H9 (cell line): Measurements from ENCODE around the gene SLC27A1. TPM values are rescaled to one million over a fixed set of nuclear protein-coding genes. Genes with fewer than 3 reads are reported as not detected.
A peak's percentile ranks its signal among the peaks of the same experiment; 100 is the strongest.

Source experiments
- DNase-seq: peaks from one replicate; pipeline ENCODE4 v3.0.0-alpha.2; 2017
- H2AFZ ChIP-seq: one replicate; pipeline ENCODE4 v1.6.1; 2013; ENCODE audit warnings: mild to moderate bottlenecking, low read length, control low read depth, moderate library complexity
- H2AK5ac ChIP-seq: 2 replicates; pipeline ENCODE4 v1.6.1; 2013; ENCODE audit warnings: low read length, control low read depth, mixed read lengths; ENCODE audit not compliant: insufficient read length
- H2BK120ac ChIP-seq: one replicate; pipeline ENCODE4 v1.6.1; 2013; ENCODE audit warnings: low read depth, mild to moderate bottlenecking, low read length, control low read depth, inconsistent platforms; ENCODE audit not compliant: poor library complexity, severe bottlenecking
- H2BK12ac ChIP-seq: 2 replicates; pipeline ENCODE4 v1.6.1; 2013; ENCODE audit warnings: low read length, control low read depth, mixed read lengths, low read depth; ENCODE audit not compliant: insufficient read length
- H2BK15ac ChIP-seq: 2 replicates; pipeline ENCODE4 v1.6.1; 2013; ENCODE audit warnings: low read depth, low read length, control low read depth
- H2BK20ac ChIP-seq: one replicate; pipeline ENCODE4 v1.6.1; 2013; ENCODE audit warnings: low read depth, mild to moderate bottlenecking, low read length, control low read depth, inconsistent platforms; ENCODE audit not compliant: poor library complexity, severe bottlenecking
- H2BK5ac ChIP-seq: 2 replicates; pipeline ENCODE4 v1.6.1; 2013; ENCODE audit warnings: low read length, control low read depth, mixed read lengths; ENCODE audit not compliant: insufficient read length
- H3K14ac ChIP-seq: 2 replicates; pipeline ENCODE4 v1.6.1; 2013; ENCODE audit warnings: low read length, control low read depth; ENCODE audit not compliant: insufficient read depth
- H3K18ac ChIP-seq: 2 replicates; pipeline ENCODE4 v1.6.1; 2013; ENCODE audit warnings: low read depth, mild to moderate bottlenecking, mixed read lengths, low read length, control low read depth; ENCODE audit not compliant: insufficient read length
- H3K23ac ChIP-seq: 2 replicates; pipeline ENCODE4 v1.6.1; 2013; ENCODE audit warnings: low read length, control low read depth, mixed read lengths, low read depth; ENCODE audit not compliant: insufficient read length
- H3K23me2 ChIP-seq: 2 replicates; pipeline ENCODE4 v1.6.1; 2013; ENCODE audit warnings: low read depth, mild to moderate bottlenecking, mixed read lengths, low read length, control low read depth; ENCODE audit not compliant: insufficient read length, poor library complexity, severe bottlenecking
- H3K27ac ChIP-seq: 2 replicates; pipeline ENCODE4 v1.5.1; 2013; ENCODE audit warnings: low read length, control low read depth, mixed read lengths, low read depth; ENCODE audit not compliant: insufficient read length
- H3K27me3 ChIP-seq: 2 replicates; pipeline ENCODE4 v1.6.1; 2013; ENCODE audit warnings: low read length, control low read depth, inconsistent platforms; ENCODE audit not compliant: insufficient read depth
- H3K4ac ChIP-seq: 2 replicates; pipeline ENCODE4 v1.6.1; 2013; ENCODE audit warnings: low read depth, mild to moderate bottlenecking, control low read depth, inconsistent platforms, low read length, moderate library complexity
- H3K4me1 ChIP-seq: 2 replicates; pipeline ENCODE4 v1.6.1; 2013; ENCODE audit warnings: low read length, control low read depth, inconsistent platforms; ENCODE audit not compliant: insufficient read depth
- H3K4me2 ChIP-seq: 2 replicates; pipeline ENCODE4 v1.6.1; 2013; ENCODE audit warnings: low read length, control low read depth, mixed read lengths; ENCODE audit not compliant: insufficient read length, insufficient read depth
- H3K56ac ChIP-seq: 2 replicates; pipeline ENCODE4 v1.6.1; 2013; ENCODE audit warnings: low read depth, mild to moderate bottlenecking, mixed read lengths, low read length, control low read depth; ENCODE audit not compliant: insufficient read length
- H3K79me1 ChIP-seq: 2 replicates; pipeline ENCODE4 v1.6.1; 2013; ENCODE audit warnings: low read depth, mild to moderate bottlenecking, moderate library complexity, low read length, control low read depth, inconsistent platforms; ENCODE audit not compliant: insufficient read depth, poor library complexity, severe bottlenecking
- H3K79me2 ChIP-seq: 2 replicates; pipeline ENCODE4 v1.6.1; 2013; ENCODE audit warnings: low read length, control low read depth, inconsistent platforms; ENCODE audit not compliant: insufficient read depth
- H3K9ac ChIP-seq: 2 replicates; pipeline ENCODE4 v1.6.1; 2013; ENCODE audit warnings: low read length, control low read depth, mixed read lengths; ENCODE audit not compliant: insufficient read length; ENCODE audit errors: extremely low read depth
- H3K9me3 ChIP-seq: one replicate; pipeline ENCODE4 v1.6.1; 2013; ENCODE audit warnings: low read depth, low read length, inconsistent platforms; ENCODE audit not compliant: control insufficient read depth
- H3T11ph ChIP-seq: one replicate; pipeline ENCODE4 v1.6.1; 2013; ENCODE audit warnings: mild to moderate bottlenecking, low read length, control low read depth, inconsistent platforms
- H4K20me1 ChIP-seq: one replicate; pipeline ENCODE4 v1.6.1; 2013; ENCODE audit not compliant: control insufficient read depth, insufficient read length, insufficient read depth
- H4K5ac ChIP-seq: 2 replicates; pipeline ENCODE4 v1.6.1; 2013; ENCODE audit warnings: low read depth, mild to moderate bottlenecking, mixed read lengths, low read length, control low read depth; ENCODE audit not compliant: insufficient read length
- H4K8ac ChIP-seq: replicated peaks from 2 replicates; pipeline ENCODE4 v1.6.1; 2013; ENCODE audit warnings: low read length, control low read depth, mixed read lengths, low read depth; ENCODE audit not compliant: insufficient read length
- H4K91ac ChIP-seq: 2 replicates; pipeline ENCODE4 v1.6.1; 2013; ENCODE audit warnings: low read depth, mild to moderate bottlenecking, moderate library complexity, mixed read lengths, low read length, control low read depth; ENCODE audit not compliant: insufficient read length
- H3K27ac Mint-ChIP-seq, 3 experiments: 2 replicates in 2 of 3; 3 replicates in 1 of 3; pipeline ENCODE4 v1.8.0; 2020 to 2021; ENCODE audit warnings: mixed read lengths in 3 of 3, mild to moderate bottlenecking in 1 of 3, moderate library complexity in 1 of 3
- H3K27me3 Mint-ChIP-seq: 2 replicates; pipeline ENCODE4 v1.8.0; 2021; ENCODE audit warnings: low read depth, mild to moderate bottlenecking, moderate library complexity, mixed read lengths
- H3K36me3 Mint-ChIP-seq, 3 experiments: 2 replicates in 2 of 3; 3 replicates in 1 of 3; pipeline ENCODE4 v1.8.0; 2020 to 2021; ENCODE audit warnings: low read depth in 3 of 3, mixed read lengths in 3 of 3; ENCODE audit not compliant: insufficient read depth in 1 of 3
- H3K4me1 Mint-ChIP-seq, 2 experiments: 2 replicates each; pipeline ENCODE4 v1.8.0; 2020; ENCODE audit warnings: mixed read lengths in 2 of 2
- H3K4me3 Mint-ChIP-seq, 2 experiments: 2 replicates in 1 of 2; 3 replicates in 1 of 2; pipeline ENCODE4 v1.8.0; 2020 to 2021; ENCODE audit warnings: mild to moderate bottlenecking in 2 of 2, mixed read lengths in 2 of 2, moderate library complexity in 1 of 2
- H3K9me3 Mint-ChIP-seq, 2 experiments: 2 replicates in 1 of 2; 3 replicates in 1 of 2; pipeline ENCODE4 v1.8.0; 2020; ENCODE audit warnings: mild to moderate bottlenecking in 2 of 2, mixed read lengths in 2 of 2, moderate library complexity in 1 of 2
- CTCF ChIP-seq: fragments of 200-600 bp; sonication (generic); conservative IDR thresholded peaks from 3 replicates; pipeline ENCODE4 v1.8.0; 2021; ENCODE audit warnings: antibody characterized with exemption, mild to moderate bottlenecking
- WGBS: extraction: QIAGEN DNeasy Blood & Tissue Kit; methylation state at CpG from one replicate; pipeline ENCODE4 v1.1.7; 2013; ENCODE audit warnings: missing lambda C conversion rate, low lambda C conversion rate, mixed read lengths; ENCODE audit not compliant: insufficient read length; ENCODE audit errors: extremely low coverage; 5-methylcytosine and 5-hydroxymethylcytosine counted together
- total RNA-seq: library from RNA; stranded (reverse); gene quantifications from 2 replicates; pipeline ENCODE4 v1.2.1, GENCODE V29; 2021

The SLC27A1 gene
- total RNA-seq, 1 experiment from 2014 or later, result 6.4 TPM

GRCh38 chr19:17448131-17448967 lies 22.0 kb upstream of the SLC27A1 start, which contains the start of gene TMEM221:
TSS of gene TMEM221 (minus strand) at chr19:17448668. CDS start at chr19:17448462, 206 bp downstream.
- peak within 1 kb of the TSS; percentile 41; the same call in 1 of the 2 replicates for H3K14ac ChIP-seq
- no peak within 1 kb of the TSS for H3K4ac ChIP-seq
- H3K4me1 ChIP-seq, result no peaks in the 10 kb centered on the region
- no peaks in the 10 kb centered on the region for H3K23me2 ChIP-seq
- H3K9me3 ChIP-seq, result no peaks in the 10 kb centered on the region
- no peak within 1 kb of the TSS for H3K23ac ChIP-seq
- H3K4me3 Mint-ChIP-seq, result peak within 1 kb of the TSS; percentile 67 to 80
- WGBS, result no CpG with 5 or more reads among the region's 81 CpGs
- H2BK15ac ChIP-seq, result no peak within 1 kb of the TSS
- no peak within 1 kb of the TSS for H4K91ac ChIP-seq
- no peak within 1 kb of the TSS for H2AK5ac ChIP-seq
- H3K27ac Mint-ChIP-seq, result no peak within 1 kb of the TSS
- peak; percentile 71 for DNase-seq
- no peaks in the 10 kb centered on the region for H3K79me1 ChIP-seq
- no peak within 1 kb of the TSS for H3K56ac ChIP-seq
- H3K27me3 Mint-ChIP-seq, result peaks cover 31% of the 10 kb centered on the region
- H3K9ac ChIP-seq, result no peak within 1 kb of the TSS
- peaks cover 0 to 3% of the 10 kb centered on the region in 2 experiments; a peak in 1 of 5 replicates for H3K9me3 Mint-ChIP-seq
- H2BK12ac ChIP-seq, result no peak within 1 kb of the TSS
- H2BK20ac ChIP-seq, result no peak within 1 kb of the TSS
- H3K18ac ChIP-seq, result no peak within 1 kb of the TSS
- peak within 1 kb of the TSS; percentile 32 for H3K4me2 ChIP-seq
- no peaks in the 10 kb centered on the region for H4K20me1 ChIP-seq
- no peaks in the 10 kb centered on the region for H3K79me2 ChIP-seq
- no peak within 1 kb of the TSS for H3K27ac ChIP-seq
- TF ChIP-seq CTCF, result peak; percentile 81
- H3K4me1 Mint-ChIP-seq, result peaks cover 2 to 5% of the 10 kb centered on the region in 2 experiments; a peak in 3 of 4 replicates
- H3K27me3 ChIP-seq, result peaks cover 3% of the 10 kb centered on the region; the same call in 1 of the 2 replicates
- H4K5ac ChIP-seq, result no peak within 1 kb of the TSS
- H2AFZ ChIP-seq, result no peak within 1 kb of the TSS
- no peak within 1 kb of the TSS for H4K8ac ChIP-seq
- no peak within 1 kb of the TSS for H3T11ph ChIP-seq
- H3K36me3 Mint-ChIP-seq, result peaks cover 0 to 1% (median 0%) of the 10 kb centered on the region in 3 experiments; a peak in 1 of 7 replicates
- H2BK5ac ChIP-seq, result no peak within 1 kb of the TSS
- H2BK120ac ChIP-seq, result no peak within 1 kb of the TSS
